ENCODE results near the gene TSPAN9. TPM values are rescaled to one million over a fixed set of nuclear protein-coding genes. Genes with fewer than 3 reads are reported as not detected.
A peak's percentile ranks its signal among the peaks of the same experiment; 100 is the strongest.

The TSPAN9 gene
- total and polyA plus RNA-seq, 2 experiments from 2014 or later: 6.0 to 31.5 TPM

DNA sequence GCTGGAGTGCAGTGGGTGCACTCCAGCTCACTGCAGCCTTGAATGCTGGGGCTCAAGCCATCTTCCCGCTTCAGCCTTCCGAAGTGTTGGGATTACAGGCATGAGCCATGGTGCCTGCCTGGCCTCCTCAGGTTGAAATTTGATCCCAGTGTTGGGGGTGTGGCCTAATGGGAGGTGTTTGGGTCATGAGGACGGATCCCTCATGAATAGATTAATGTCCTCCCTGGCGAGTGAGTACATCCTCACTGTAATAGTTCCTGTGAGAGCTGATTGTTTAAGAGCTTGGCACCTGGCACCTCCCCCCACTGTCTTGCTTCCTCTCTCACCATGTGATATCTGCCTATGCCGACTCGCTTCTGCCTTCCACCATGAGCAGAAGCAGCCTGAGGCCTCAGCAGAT lies 84.7 kb downstream of the TSPAN9 start (continued):
- TF ChIP-seq, protein P1, sequence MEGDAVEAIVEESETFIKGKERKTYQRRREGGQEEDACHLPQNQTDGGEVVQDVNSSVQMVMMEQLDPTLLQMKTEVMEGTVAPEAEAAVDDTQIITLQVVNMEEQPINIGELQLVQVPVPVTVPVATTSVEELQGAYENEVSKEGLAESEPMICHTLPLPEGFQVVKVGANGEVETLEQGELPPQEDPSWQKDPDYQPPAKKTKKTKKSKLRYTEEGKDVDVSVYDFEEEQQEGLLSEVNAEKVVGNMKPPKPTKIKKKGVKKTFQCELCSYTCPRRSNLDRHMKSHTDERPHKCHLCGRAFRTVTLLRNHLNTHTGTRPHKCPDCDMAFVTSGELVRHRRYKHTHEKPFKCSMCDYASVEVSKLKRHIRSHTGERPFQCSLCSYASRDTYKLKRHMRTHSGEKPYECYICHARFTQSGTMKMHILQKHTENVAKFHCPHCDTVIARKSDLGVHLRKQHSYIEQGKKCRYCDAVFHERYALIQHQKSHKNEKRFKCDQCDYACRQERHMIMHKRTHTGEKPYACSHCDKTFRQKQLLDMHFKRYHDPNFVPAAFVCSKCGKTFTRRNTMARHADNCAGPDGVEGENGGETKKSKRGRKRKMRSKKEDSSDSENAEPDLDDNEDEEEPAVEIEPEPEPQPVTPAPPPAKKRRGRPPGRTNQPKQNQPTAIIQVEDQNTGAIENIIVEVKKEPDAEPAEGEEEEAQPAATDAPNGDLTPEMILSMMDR (conservative IDR thresholded peaks at IDR 0.05; ENCODE audit: low read depth in 2 of 2): no peak
- TF ChIP-seq NANOG (IDR thresholded peaks at IDR 0.05; ENCODE audit: borderline replicate concordance) (no peak), EZH2 (IDR thresholded peaks at IDR 0.05; ENCODE audit: low read depth, unreplicated experiment) (no peak)

DNA sequence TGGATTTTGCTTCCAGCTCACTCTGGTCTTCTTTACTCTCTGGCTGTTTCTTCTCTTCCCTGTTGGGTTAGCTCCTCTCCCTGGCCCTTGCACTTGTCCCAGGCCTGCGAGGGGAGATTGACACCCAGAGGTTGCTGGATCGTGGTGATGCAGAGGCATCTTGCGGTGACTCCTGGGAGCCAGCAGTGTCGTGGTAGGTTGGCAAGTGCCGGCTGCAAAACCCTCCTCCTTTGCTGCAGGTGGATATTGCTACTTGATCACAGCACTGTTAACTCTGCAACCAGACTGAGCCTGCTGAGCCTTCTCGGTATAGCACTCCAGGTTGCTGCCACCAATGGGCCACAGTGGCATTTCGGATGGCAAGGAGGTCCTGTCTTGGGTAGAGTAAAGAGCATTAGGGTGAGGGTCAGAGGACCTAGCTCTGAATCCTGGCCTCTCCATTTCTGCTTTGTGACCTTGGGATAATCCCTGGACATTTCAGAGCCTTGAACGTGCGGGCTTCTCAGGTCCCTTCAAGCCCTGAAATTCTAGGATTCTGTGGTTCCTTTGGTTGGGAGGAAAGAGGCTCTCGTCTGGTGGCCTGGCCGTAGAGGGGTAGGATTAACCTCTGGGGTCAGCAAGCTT lies 87.4 kb downstream of the TSPAN9 start:
- H3K4me3 Mint-ChIP-seq: no peak overlapping the region; the same call in 2 of the 3 replicates
- H3K27ac Mint-ChIP-seq: peak overlapping the region; percentile 85
- H3K4me2 ChIP-seq: peak overlapping the region; percentile 64; the same call in 1 of the 2 replicates
- H3K27me3 Mint-ChIP-seq (ENCODE audit: insufficient read depth, low read depth, poor library complexity): peaks cover 8% of the 10 kb centered on the region
- H3K27ac ChIP-seq (ENCODE audit: low read depth): no peak overlapping the region
- H4K20me1 ChIP-seq (replicated peaks; ENCODE audit: insufficient read depth): no peaks in the 10 kb centered on the region
- no peaks in the 10 kb centered on the region for H3F3A ChIP-seq (replicated peaks; ENCODE audit: low read depth)
- H3K36me3 Mint-ChIP-seq (ENCODE audit: low read depth): peaks cover 21% of the 10 kb centered on the region
- H3K27me3 ChIP-seq (ENCODE audit: insufficient read depth): no peaks in the 10 kb centered on the region
- no peaks in the 10 kb centered on the region; the same call in 1 of the 2 replicates for H3K79me2 ChIP-seq (replicated peaks; ENCODE audit: insufficient read depth)
- H3K9me2 ChIP-seq (ENCODE audit: insufficient read depth): no peaks in the 10 kb centered on the region
- H3K9me3 Mint-ChIP-seq: peaks cover 11% of the 10 kb centered on the region
- no peak for ATAC-seq
- DNase-seq (ENCODE audit: low spot score): no peak
- H3K4me3 ChIP-seq: no peak overlapping the region
- no peak overlapping the region for H2AFZ ChIP-seq
- H3K4me1 ChIP-seq (ENCODE audit: insufficient read depth): peaks cover 29% of the 10 kb centered on the region
- H3K4me1 Mint-ChIP-seq: peaks cover 54% of the 10 kb centered on the region
- peaks cover 5% of the 10 kb centered on the region; the same call in 1 of the 2 replicates for H3K36me3 ChIP-seq (ENCODE audit: insufficient read depth)
- TF ChIP-seq ZNF114 (CRISPR knock-in tag; IDR thresholded peaks at IDR 0.05) (no peak), POLR2AphosphoS5 (IDR thresholded peaks at IDR 0.05; ENCODE audit: low read depth) (no peak), JUNB (IDR thresholded peaks at IDR 0.05; ENCODE audit: unreplicated experiment) (no peak), ZNF331 (CRISPR knock-in tag; IDR thresholded peaks at IDR 0.05; ENCODE audit: low read depth) (no peak), EZH2 (IDR thresholded peaks at IDR 0.05; ENCODE audit: low read depth, unreplicated experiment) (no peak)
- TF ChIP-seq, protein P2, sequence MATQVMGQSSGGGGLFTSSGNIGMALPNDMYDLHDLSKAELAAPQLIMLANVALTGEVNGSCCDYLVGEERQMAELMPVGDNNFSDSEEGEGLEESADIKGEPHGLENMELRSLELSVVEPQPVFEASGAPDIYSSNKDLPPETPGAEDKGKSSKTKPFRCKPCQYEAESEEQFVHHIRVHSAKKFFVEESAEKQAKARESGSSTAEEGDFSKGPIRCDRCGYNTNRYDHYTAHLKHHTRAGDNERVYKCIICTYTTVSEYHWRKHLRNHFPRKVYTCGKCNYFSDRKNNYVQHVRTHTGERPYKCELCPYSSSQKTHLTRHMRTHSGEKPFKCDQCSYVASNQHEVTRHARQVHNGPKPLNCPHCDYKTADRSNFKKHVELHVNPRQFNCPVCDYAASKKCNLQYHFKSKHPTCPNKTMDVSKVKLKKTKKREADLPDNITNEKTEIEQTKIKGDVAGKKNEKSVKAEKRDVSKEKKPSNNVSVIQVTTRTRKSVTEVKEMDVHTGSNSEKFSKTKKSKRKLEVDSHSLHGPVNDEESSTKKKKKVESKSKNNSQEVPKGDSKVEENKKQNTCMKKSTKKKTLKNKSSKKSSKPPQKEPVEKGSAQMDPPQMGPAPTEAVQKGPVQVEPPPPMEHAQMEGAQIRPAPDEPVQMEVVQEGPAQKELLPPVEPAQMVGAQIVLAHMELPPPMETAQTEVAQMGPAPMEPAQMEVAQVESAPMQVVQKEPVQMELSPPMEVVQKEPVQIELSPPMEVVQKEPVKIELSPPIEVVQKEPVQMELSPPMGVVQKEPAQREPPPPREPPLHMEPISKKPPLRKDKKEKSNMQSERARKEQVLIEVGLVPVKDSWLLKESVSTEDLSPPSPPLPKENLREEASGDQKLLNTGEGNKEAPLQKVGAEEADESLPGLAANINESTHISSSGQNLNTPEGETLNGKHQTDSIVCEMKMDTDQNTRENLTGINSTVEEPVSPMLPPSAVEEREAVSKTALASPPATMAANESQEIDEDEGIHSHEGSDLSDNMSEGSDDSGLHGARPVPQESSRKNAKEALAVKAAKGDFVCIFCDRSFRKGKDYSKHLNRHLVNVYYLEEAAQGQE (IDR thresholded peaks at IDR 0.05; ENCODE audit: unreplicated experiment): no peak
- TF ChIP-seq, protein P3, sequence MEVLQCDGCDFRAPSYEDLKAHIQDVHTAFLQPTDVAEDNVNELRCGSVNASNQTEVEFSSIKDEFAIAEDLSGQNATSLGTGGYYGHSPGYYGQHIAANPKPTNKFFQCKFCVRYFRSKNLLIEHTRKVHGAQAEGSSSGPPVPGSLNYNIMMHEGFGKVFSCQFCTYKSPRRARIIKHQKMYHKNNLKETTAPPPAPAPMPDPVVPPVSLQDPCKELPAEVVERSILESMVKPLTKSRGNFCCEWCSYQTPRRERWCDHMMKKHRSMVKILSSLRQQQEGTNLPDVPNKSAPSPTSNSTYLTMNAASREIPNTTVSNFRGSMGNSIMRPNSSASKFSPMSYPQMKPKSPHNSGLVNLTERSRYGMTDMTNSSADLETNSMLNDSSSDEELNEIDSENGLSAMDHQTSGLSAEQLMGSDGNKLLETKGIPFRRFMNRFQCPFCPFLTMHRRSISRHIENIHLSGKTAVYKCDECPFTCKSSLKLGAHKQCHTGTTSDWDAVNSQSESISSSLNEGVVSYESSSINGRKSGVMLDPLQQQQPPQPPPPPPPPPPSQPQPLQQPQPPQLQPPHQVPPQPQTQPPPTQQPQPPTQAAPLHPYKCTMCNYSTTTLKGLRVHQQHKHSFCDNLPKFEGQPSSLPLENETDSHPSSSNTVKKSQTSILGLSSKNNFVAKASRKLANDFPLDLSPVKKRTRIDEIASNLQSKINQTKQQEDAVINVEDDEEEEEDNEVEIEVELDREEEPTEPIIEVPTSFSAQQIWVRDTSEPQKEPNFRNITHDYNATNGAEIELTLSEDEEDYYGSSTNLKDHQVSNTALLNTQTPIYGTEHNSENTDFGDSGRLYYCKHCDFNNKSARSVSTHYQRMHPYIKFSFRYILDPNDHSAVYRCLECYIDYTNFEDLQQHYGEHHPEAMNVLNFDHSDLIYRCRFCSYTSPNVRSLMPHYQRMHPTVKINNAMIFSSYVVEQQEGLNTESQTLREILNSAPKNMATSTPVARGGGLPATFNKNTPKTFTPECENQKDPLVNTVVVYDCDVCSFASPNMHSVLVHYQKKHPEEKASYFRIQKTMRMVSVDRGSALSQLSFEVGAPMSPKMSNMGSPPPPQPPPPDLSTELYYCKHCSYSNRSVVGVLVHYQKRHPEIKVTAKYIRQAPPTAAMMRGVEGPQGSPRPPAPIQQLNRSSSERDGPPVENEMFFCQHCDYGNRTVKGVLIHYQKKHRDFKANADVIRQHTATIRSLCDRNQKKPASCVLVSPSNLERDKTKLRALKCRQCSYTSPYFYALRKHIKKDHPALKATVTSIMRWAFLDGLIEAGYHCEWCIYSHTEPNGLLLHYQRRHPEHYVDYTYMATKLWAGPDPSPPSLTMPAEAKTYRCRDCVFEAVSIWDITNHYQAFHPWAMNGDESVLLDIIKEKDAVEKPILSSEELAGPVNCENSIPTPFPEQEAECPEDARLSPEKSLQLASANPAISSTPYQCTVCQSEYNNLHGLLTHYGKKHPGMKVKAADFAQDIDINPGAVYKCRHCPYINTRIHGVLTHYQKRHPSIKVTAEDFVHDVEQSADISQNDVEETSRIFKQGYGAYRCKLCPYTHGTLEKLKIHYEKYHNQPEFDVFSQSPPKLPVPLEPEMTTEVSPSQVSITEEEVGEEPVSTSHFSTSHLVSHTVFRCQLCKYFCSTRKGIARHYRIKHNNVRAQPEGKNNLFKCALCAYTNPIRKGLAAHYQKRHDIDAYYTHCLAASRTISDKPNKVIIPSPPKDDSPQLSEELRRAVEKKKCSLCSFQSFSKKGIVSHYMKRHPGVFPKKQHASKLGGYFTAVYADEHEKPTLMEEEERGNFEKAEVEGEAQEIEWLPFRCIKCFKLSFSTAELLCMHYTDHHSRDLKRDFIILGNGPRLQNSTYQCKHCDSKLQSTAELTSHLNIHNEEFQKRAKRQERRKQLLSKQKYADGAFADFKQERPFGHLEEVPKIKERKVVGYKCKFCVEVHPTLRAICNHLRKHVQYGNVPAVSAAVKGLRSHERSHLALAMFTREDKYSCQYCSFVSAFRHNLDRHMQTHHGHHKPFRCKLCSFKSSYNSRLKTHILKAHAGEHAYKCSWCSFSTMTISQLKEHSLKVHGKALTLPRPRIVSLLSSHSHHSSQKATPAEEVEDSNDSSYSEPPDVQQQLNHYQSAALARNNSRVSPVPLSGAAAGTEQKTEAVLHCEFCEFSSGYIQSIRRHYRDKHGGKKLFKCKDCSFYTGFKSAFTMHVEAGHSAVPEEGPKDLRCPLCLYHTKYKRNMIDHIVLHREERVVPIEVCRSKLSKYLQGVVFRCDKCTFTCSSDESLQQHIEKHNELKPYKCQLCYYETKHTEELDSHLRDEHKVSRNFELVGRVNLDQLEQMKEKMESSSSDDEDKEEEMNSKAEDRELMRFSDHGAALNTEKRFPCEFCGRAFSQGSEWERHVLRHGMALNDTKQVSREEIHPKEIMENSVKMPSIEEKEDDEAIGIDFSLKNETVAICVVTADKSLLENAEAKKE (CRISPR knock-in tag; IDR thresholded peaks at IDR 0.05): no peak
- TF ChIP-seq, protein P4, sequence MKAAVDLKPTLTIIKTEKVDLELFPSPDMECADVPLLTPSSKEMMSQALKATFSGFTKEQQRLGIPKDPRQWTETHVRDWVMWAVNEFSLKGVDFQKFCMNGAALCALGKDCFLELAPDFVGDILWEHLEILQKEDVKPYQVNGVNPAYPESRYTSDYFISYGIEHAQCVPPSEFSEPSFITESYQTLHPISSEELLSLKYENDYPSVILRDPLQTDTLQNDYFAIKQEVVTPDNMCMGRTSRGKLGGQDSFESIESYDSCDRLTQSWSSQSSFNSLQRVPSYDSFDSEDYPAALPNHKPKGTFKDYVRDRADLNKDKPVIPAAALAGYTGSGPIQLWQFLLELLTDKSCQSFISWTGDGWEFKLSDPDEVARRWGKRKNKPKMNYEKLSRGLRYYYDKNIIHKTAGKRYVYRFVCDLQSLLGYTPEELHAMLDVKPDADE (IDR thresholded peaks at IDR 0.05): no peak
